Measurements from ENCODE around the gene GTF2A1. TPM values are rescaled to one million over a fixed set of nuclear protein-coding genes. Genes with fewer than 3 reads are reported as not detected.

Gene GTF2A1
- total RNA-seq, 1 donor from 2014 or later = 14.6 TPM

DNA sequence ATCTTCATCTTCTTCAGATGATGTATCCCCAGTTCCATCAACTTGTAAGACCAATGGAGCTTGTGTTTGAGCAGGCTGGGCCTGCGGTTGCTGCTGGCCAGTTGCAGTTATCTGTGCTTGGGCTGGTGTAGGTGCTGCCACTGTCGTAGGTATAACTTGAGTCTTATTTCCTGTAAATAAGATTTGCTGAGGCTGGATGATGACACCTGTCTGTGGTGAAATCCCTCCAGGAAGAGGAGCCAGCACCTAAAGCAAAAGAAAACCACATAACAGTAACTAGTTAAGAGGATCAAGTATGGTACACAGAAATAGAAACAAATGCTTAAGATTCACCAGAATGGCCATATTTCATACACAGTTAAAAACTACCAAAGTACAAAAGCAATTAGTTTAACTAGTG, 28.2 kb downstream of the GTF2A1 start:
- H3K9me3 ChIP-seq (ENCODE audit: control insufficient read depth in 3 of 3, low read length in 3 of 3) = no peaks in the 10 kb centered on the region
- H3K9ac ChIP-seq (ENCODE audit: low read depth in 1 of 3, low read length in 3 of 3) = no peak overlapping the region
- no peak overlapping the region for H3K4me3 ChIP-seq (ENCODE audit: low read length in 3 of 3)
- H3K36me3 ChIP-seq (ENCODE audit: control insufficient read depth in 3 of 3, insufficient read depth in 3 of 3, low read length in 3 of 3) = peaks cover 9 to 39% (median 28%) of the 10 kb centered on the region in 3 donors
- no peaks in the 10 kb centered on the region for H3K27me3 ChIP-seq (ENCODE audit: control insufficient read depth in 3 of 3, insufficient read depth in 3 of 3, low read length in 3 of 3)
- H3K27ac ChIP-seq (ENCODE audit: low read depth, low read length) = no peak overlapping the region
- no peaks in the 10 kb centered on the region for H3K4me1 ChIP-seq (ENCODE audit: control insufficient read depth in 3 of 3, insufficient read depth in 3 of 3, low read length in 3 of 3)

DNA sequence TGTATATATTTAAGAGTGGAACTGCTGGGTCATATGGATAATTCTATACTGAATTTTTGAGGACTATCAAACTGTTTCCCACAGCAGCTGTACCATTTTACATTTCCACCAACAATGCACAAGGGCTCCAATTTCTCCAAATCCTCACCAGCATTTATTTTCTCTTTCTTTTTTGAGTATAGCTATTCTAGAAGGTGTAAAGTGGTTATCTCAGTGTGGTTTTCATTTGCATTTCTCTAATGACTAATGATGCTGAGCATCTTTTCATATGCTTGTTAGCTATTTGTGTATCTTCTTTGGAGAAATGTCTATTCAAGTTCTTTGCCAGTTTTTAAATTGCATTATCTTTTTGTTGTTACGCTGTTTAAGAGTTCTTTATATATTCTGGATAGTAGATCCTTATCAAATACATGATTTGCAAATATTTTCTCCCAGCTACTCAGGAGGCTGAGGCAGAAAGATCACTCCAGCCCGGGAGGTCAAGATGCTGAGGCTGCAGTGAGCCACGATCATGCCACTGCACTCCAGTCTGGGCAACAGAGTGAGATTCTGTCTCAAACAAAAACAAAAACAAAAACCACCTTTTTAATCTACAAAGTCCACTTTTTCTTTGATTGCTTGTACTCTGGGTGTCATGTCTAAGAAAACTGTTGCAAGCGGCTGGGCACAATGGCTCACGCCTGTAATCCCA, 32.8 kb downstream of the GTF2A1 start:
- no peak overlapping the region for H3K9ac ChIP-seq (ENCODE audit: low read depth in 1 of 3, low read length in 3 of 3)
- H3K9me3 ChIP-seq (ENCODE audit: control insufficient read depth in 3 of 3, low read length in 3 of 3) = no peaks in the 10 kb centered on the region
- H3K4me1 ChIP-seq (ENCODE audit: control insufficient read depth in 3 of 3, insufficient read depth in 3 of 3, low read length in 3 of 3) = no peaks in the 10 kb centered on the region
- H3K27me3 ChIP-seq (ENCODE audit: control insufficient read depth in 3 of 3, insufficient read depth in 3 of 3, low read length in 3 of 3) = no peaks in the 10 kb centered on the region
- no peak overlapping the region for H3K27ac ChIP-seq (ENCODE audit: low read depth, low read length)
- peaks cover 6 to 18% (median 16%) of the 10 kb centered on the region in 3 donors for H3K36me3 ChIP-seq (ENCODE audit: control insufficient read depth in 3 of 3, insufficient read depth in 3 of 3, low read length in 3 of 3)
- no peak overlapping the region for H3K4me3 ChIP-seq (ENCODE audit: low read length in 3 of 3)

DNA sequence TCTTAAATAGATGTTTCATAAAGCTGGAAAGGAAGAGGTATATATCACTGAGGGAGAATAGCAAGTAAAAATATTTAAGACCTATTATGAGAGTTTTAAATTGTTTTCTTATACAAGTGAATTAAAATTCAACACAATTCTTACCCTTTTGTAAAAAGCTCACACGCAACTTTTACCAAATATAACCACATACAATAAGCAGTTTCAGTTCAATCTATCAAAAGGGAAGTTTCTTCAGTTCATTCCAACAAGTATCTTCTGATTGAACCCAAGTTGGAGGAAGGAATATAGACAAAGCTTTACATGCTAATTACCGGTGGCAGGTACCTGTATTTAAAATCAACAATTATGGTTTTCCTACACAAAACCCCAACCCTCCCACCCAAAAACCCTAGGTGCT, 41.1 kb downstream of the GTF2A1 start:
- H3K36me3 ChIP-seq (ENCODE audit: control insufficient read depth in 3 of 3, insufficient read depth in 3 of 3, low read length in 3 of 3) = peaks cover 0 to 7% (median 3%) of the 10 kb centered on the region in 3 donors
- peaks cover 0 to 2% (median 0%) of the 10 kb centered on the region in 3 donors for H3K4me1 ChIP-seq (ENCODE audit: control insufficient read depth in 3 of 3, insufficient read depth in 3 of 3, low read length in 3 of 3)
- H3K9ac ChIP-seq (ENCODE audit: low read depth in 1 of 3, low read length in 3 of 3) = no peak overlapping the region
- H3K9me3 ChIP-seq (ENCODE audit: control insufficient read depth in 3 of 3, low read length in 3 of 3) = no peaks in the 10 kb centered on the region
- H3K27ac ChIP-seq (ENCODE audit: low read depth, low read length) = no peak overlapping the region
- no peak overlapping the region for H3K4me3 ChIP-seq (ENCODE audit: low read length in 3 of 3)
- H3K27me3 ChIP-seq (ENCODE audit: control insufficient read depth in 3 of 3, insufficient read depth in 3 of 3, low read length in 3 of 3) = no peaks in the 10 kb centered on the region

DNA sequence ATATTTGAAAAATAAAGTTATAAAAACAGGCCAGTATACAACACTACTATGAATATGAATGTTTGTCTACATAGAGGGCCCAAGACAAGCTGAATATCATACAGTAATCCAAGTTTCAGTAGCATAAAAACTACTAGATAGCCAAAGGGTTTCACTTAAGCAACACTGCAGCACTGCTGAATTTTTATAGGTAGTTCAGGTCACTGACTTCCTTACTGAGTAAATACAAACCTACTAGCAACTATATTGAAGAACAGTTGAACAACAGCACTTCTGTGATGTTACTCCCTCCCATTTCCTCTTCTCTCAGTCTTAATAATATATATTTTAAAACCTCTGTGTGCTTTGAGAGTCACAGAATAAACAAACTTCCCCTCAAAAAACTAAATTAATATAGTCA, 42.7 kb downstream of the GTF2A1 start:
- Histone ChIP-seq H3K9ac (ENCODE audit: low read depth in 1 of 3, low read length in 3 of 3) (no peak overlapping the region), H3K27me3 (ENCODE audit: control insufficient read depth in 3 of 3, insufficient read depth in 3 of 3, low read length in 3 of 3) (no peaks in the 10 kb centered on the region), H3K27ac (ENCODE audit: low read depth, low read length) (no peak overlapping the region), H3K9me3 (ENCODE audit: control insufficient read depth in 3 of 3, low read length in 3 of 3) (no peaks in the 10 kb centered on the region), H3K4me1 (ENCODE audit: control insufficient read depth in 3 of 3, insufficient read depth in 3 of 3, low read length in 3 of 3) (peaks cover 0 to 2% (median 0%) of the 10 kb centered on the region in 3 donors), H3K36me3 (ENCODE audit: control insufficient read depth in 3 of 3, insufficient read depth in 3 of 3, low read length in 3 of 3) (peaks cover 0 to 7% (median 3%) of the 10 kb centered on the region in 3 donors), H3K4me3 (ENCODE audit: low read length in 3 of 3) (no peak overlapping the region)

DNA sequence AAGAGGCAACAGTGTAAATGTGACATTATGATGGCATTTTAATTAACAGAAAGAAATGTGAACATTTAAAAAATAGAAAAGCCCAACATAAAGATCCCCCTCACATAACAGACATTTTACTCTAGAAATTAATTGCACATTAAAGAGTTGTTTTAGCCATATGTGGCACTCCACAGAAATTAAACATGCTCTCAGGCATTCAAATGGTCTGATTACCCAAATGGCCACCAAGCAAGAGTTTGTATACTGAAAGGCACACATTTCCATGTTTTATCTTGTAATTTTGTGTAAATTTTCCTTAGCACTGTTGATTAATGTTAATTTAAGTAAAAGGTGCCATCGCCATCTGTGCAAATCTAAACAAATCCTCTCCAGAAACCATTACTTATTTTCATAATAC, 43.5 kb downstream of the GTF2A1 start:
- Histone ChIP-seq H3K9me3 (ENCODE audit: control insufficient read depth in 3 of 3, low read length in 3 of 3) (no peaks in the 10 kb centered on the region), H3K27ac (ENCODE audit: low read depth, low read length) (peak overlapping the region; percentile 13), H3K4me3 (ENCODE audit: low read length in 3 of 3) (no peak overlapping the region), H3K9ac (ENCODE audit: low read depth in 1 of 3, low read length in 3 of 3) (no peak overlapping the region), H3K36me3 (ENCODE audit: control insufficient read depth in 3 of 3, insufficient read depth in 3 of 3, low read length in 3 of 3) (peaks cover 0 to 7% (median 3%) of the 10 kb centered on the region in 3 donors), H3K27me3 (ENCODE audit: control insufficient read depth in 3 of 3, insufficient read depth in 3 of 3, low read length in 3 of 3) (no peaks in the 10 kb centered on the region), H3K4me1 (ENCODE audit: control insufficient read depth in 3 of 3, insufficient read depth in 3 of 3, low read length in 3 of 3) (peaks cover 0 to 2% (median 0%) of the 10 kb centered on the region in 3 donors)

DNA sequence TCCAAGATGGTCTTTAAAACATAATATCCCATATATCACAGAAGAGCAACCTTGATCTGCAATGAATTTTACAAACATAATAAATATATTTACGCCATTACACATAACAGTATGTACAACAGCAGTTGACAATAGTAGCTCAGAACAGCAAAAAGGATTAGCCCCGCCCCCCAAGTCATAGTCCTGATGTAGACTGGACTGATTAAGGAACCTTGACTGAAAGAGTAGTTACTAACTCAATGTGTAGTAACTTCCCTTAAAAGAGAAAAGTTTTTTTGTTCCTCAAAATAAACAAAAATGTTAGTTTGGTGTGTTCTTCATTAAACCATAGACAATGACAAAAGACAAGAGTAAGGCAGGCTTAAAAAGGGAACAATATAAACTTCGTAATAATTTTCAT, 44.5 kb downstream of the GTF2A1 start:
- Histone ChIP-seq H3K4me1 (ENCODE audit: control insufficient read depth in 3 of 3, insufficient read depth in 3 of 3, low read length in 3 of 3) (no peaks in the 10 kb centered on the region), H3K9me3 (ENCODE audit: control insufficient read depth in 3 of 3, low read length in 3 of 3) (no peaks in the 10 kb centered on the region), H3K27ac (ENCODE audit: low read depth, low read length) (peak overlapping the region; percentile 13), H3K36me3 (ENCODE audit: control insufficient read depth in 3 of 3, insufficient read depth in 3 of 3, low read length in 3 of 3) (peaks cover 0 to 7% (median 3%) of the 10 kb centered on the region in 3 donors), H3K9ac (ENCODE audit: low read depth in 1 of 3, low read length in 3 of 3) (no peak overlapping the region), H3K27me3 (ENCODE audit: control insufficient read depth in 3 of 3, insufficient read depth in 3 of 3, low read length in 3 of 3) (no peaks in the 10 kb centered on the region), H3K4me3 (ENCODE audit: low read length in 3 of 3) (no peak overlapping the region)

DNA sequence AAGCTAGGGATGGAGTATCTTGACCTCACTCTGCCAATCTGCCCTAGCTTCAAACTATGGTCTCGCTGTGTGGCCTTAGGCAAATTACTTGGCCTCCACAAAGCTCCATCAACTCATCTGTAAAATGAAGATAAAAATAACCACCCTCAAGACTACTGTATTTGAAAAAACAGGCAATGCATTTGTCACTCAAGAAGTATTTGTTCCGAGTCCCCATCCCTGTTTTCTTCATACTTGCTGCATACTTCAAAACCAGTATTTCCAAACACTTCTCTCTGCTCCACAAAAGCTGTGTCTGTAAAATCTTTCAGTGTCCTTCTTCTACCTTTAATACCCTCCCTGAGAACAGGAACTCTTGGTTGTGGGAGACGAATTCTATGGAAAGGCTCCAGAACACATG, 47.9 kb downstream of the GTF2A1 start:
- Histone ChIP-seq H3K4me1 (ENCODE audit: control insufficient read depth in 3 of 3, insufficient read depth in 3 of 3, low read length in 3 of 3) (peaks cover 0 to 12% (median 10%) of the 10 kb centered on the region in 3 donors), H3K9ac (ENCODE audit: low read depth in 1 of 3, low read length in 3 of 3) (no peak overlapping the region), H3K36me3 (ENCODE audit: control insufficient read depth in 3 of 3, insufficient read depth in 3 of 3, low read length in 3 of 3) (no peaks in the 10 kb centered on the region), H3K27ac (ENCODE audit: low read depth, low read length) (no peak overlapping the region), H3K9me3 (ENCODE audit: control insufficient read depth in 3 of 3, low read length in 3 of 3) (no peaks in the 10 kb centered on the region), H3K27me3 (ENCODE audit: control insufficient read depth in 3 of 3, insufficient read depth in 3 of 3, low read length in 3 of 3) (no peaks in the 10 kb centered on the region), H3K4me3 (ENCODE audit: low read length in 3 of 3) (no peak overlapping the region)

DNA sequence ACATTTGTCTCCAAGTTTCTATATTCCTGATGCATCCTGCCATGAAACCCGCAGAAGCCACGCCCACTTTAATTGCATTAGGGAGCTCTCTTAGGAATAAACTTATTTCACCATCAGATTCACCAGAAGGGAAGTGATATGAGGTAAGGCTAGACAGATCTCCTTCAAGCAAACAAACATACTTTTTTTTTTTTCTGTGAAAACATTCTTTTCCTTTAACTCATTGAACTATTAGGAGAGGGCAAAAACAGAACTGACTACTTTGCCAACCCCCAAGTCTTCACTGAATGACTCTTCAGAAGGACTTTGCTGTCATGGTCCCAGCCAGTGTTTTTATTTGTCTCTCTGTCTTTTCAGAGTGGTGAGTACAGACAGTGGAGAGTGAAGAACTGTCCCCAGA, 48.4 kb downstream of the GTF2A1 start:
- Histone ChIP-seq H3K4me1 (ENCODE audit: control insufficient read depth in 3 of 3, insufficient read depth in 3 of 3, low read length in 3 of 3) (peaks cover 0 to 12% (median 10%) of the 10 kb centered on the region in 3 donors), H3K4me3 (ENCODE audit: low read length in 3 of 3) (no peak overlapping the region), H3K27me3 (ENCODE audit: control insufficient read depth in 3 of 3, insufficient read depth in 3 of 3, low read length in 3 of 3) (no peaks in the 10 kb centered on the region), H3K9me3 (ENCODE audit: control insufficient read depth in 3 of 3, low read length in 3 of 3) (no peaks in the 10 kb centered on the region), H3K36me3 (ENCODE audit: control insufficient read depth in 3 of 3, insufficient read depth in 3 of 3, low read length in 3 of 3) (no peaks in the 10 kb centered on the region), H3K27ac (ENCODE audit: low read depth, low read length) (no peak overlapping the region), H3K9ac (ENCODE audit: low read depth in 1 of 3, low read length in 3 of 3) (no peak overlapping the region)

DNA sequence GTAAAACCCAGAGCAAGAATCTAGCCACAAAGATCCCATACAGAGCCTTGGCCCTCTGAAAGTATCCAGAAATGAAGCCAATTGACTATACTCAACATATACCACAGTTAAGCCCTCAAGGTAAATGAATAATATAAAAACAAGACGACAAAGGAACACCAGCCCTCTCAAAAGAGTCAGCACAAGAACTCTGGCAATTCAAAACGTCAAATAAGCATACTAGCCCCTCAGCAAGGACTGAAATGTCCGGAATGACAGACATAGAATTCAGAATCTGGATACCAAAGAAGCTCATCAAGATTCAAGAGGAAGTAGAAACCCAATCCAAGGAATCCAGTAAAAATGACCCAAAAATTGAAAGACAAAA, 49.9 kb downstream of the GTF2A1 start:
- H3K27me3 ChIP-seq (ENCODE audit: control insufficient read depth in 3 of 3, insufficient read depth in 3 of 3, low read length in 3 of 3) = no peaks in the 10 kb centered on the region
- H3K27ac ChIP-seq (ENCODE audit: low read depth, low read length) = peak overlapping the region; percentile 96
- H3K36me3 ChIP-seq (ENCODE audit: control insufficient read depth in 3 of 3, insufficient read depth in 3 of 3, low read length in 3 of 3) = no peaks in the 10 kb centered on the region
- H3K9ac ChIP-seq (ENCODE audit: low read depth in 1 of 3, low read length in 3 of 3) = peak overlapping the region; percentile 88 to 99 (median 94)
- H3K9me3 ChIP-seq (ENCODE audit: control insufficient read depth in 3 of 3, low read length in 3 of 3) = no peaks in the 10 kb centered on the region
- H3K4me1 ChIP-seq (ENCODE audit: control insufficient read depth in 3 of 3, insufficient read depth in 3 of 3, low read length in 3 of 3) = peaks cover 0 to 12% (median 10%) of the 10 kb centered on the region in 3 donors
- H3K4me3 ChIP-seq (ENCODE audit: low read length in 3 of 3) = peak overlapping the region; percentile 23 to 95 (median 88)

DNA sequence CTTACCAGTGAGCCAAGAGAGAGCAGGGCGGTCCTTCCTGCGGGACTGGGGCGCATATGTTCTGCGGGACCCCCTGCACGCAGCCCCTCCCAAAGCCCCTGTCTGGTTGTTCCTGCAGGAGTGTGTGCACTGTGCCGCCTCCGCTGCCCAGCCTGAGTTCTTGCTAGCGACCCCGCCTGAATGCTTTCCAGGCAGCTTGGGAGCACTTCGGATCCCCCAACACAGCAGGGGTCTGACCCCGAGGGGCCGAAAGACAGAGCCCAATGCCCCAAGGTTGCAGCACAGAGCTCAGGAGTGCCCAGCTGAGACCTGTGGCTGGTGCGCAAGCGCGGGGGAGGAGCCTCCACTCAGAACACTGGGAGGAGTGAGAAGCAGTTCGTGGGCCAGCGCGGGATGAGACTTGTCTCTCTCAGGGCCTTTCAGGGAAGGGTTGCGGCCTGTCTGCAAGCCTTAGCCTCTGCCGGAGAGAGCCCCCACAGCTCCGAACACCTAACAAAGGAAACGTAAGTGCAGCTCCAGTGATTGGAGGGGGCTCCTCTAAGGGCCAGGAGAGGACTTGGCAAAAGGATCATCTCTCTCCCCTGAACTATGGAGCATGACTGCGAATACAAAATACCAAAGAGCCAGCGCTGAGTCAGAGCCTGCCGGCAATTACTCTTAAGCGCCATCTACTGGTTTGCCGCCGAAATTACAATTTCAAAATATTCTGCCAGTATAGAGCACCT, 50.5 kb downstream of the GTF2A1 start:
- no peaks in the 10 kb centered on the region for H3K36me3 ChIP-seq (ENCODE audit: control insufficient read depth in 3 of 3, insufficient read depth in 3 of 3, low read length in 3 of 3)
- peak overlapping the region; percentile 96 for H3K27ac ChIP-seq (ENCODE audit: low read depth, low read length)
- H3K4me3 ChIP-seq (ENCODE audit: low read length in 3 of 3) = peak overlapping the region; percentile 88 to 95 (median 94)
- peaks cover 0 to 12% (median 10%) of the 10 kb centered on the region in 3 donors for H3K4me1 ChIP-seq (ENCODE audit: control insufficient read depth in 3 of 3, insufficient read depth in 3 of 3, low read length in 3 of 3)
- peak overlapping the region; percentile 88 to 99 (median 94) for H3K9ac ChIP-seq (ENCODE audit: low read depth in 1 of 3, low read length in 3 of 3)
- H3K9me3 ChIP-seq (ENCODE audit: control insufficient read depth in 3 of 3, low read length in 3 of 3) = no peaks in the 10 kb centered on the region
- no peaks in the 10 kb centered on the region for H3K27me3 ChIP-seq (ENCODE audit: control insufficient read depth in 3 of 3, insufficient read depth in 3 of 3, low read length in 3 of 3)

Data from skeletal muscle tissue (tissue), 4 donors.